ENCODE measurements around the gene FBXO21. TPM values are rescaled to one million over a fixed set of nuclear protein-coding genes. Genes with fewer than 3 reads are reported as not detected.
"Not testable (repeated sequence)": the region's sequence is repeated elsewhere in the genome, so short reads cannot be mapped to it uniquely, and the experiment has no call there.

FBXO21 gene
- total RNA-seq, 1 donor from 2014 or later = 82.8 TPM

DNA sequence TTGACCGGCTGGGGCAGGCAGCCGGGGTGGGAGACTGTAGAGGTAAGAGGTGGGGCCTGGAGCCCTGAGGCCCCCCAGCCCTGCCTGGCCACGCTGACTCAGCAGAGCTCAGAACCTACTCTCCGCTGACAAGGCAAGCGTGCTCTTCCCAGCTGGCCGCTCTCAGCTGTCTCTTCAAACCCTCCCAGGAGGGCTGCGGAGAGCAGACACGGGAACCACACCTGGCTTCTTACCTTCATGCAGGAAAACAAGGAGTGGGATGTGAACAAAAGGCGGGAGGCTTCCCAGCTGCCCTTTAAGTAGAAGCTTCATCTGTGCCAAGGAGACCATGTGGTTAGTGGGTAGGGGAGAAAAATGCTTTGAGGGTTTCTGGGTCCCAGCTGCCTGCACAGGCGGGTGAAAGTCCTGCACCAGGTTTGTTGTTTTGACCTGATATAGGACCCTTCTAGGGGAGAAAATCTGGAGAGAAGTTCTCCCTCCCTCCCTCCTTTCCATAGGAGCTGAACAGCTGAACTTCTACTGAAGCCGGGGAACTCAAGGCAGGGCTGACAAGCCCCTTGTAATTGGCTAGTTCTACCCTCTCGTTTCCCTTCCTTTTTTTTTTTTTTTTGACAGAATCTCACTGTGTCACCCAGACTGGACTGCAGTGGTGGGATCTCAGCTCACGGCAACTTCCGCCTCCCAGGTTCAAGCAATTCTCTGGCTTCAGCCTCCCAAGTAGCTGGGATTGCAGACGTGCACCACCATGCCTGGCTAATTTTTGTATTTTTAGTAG is 78.3 kb downstream of the FBXO21 start:
- no peak for DNase-seq (ENCODE audit: extremely low read depth, low read depth, low spot score)

DNA sequence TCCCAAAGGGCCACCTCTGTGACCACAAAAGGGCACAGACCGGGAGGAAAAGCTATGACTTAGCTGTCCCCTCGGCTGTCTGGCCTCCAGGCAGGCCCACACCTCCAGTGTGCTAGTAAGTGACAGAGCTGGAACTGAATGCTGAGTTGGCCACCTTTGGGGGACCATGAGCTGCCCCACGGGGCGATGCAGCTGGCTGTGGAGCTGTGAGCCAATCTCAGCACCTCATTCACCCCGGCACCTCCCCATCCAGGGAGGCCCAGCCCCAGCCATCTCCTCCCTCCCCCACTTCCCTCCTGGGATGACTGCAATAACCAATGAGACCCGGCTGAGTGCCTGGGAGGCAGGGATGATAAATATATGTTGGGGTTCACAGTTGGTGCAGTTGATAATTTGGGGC is 78.9 kb downstream of the FBXO21 start:
- no peak for DNase-seq (ENCODE audit: extremely low read depth, low read depth, low spot score)

- DNase-seq (ENCODE audit: extremely low read depth, low read depth, low spot score) = no peak
These were observed 80.2 kb downstream of the FBXO21 start for GRCh38 chr12:117109943-117110635.

- DNase-seq (ENCODE audit: extremely low read depth, low read depth, low spot score) = no peak
These were observed 84.4 kb downstream of the FBXO21 start for GRCh38 chr12:117105902-117106301.

- DNase-seq (ENCODE audit: extremely low read depth, low read depth, low spot score) = not testable (repeated sequence)
These were observed 86.3 kb downstream of the FBXO21 start for GRCh38 chr12:117104003-117104402.

- DNase-seq (ENCODE audit: extremely low read depth, low read depth, low spot score) = no peak
These were observed 87.5 kb downstream of the FBXO21 start for GRCh38 chr12:117102800-117103181.

DNA sequence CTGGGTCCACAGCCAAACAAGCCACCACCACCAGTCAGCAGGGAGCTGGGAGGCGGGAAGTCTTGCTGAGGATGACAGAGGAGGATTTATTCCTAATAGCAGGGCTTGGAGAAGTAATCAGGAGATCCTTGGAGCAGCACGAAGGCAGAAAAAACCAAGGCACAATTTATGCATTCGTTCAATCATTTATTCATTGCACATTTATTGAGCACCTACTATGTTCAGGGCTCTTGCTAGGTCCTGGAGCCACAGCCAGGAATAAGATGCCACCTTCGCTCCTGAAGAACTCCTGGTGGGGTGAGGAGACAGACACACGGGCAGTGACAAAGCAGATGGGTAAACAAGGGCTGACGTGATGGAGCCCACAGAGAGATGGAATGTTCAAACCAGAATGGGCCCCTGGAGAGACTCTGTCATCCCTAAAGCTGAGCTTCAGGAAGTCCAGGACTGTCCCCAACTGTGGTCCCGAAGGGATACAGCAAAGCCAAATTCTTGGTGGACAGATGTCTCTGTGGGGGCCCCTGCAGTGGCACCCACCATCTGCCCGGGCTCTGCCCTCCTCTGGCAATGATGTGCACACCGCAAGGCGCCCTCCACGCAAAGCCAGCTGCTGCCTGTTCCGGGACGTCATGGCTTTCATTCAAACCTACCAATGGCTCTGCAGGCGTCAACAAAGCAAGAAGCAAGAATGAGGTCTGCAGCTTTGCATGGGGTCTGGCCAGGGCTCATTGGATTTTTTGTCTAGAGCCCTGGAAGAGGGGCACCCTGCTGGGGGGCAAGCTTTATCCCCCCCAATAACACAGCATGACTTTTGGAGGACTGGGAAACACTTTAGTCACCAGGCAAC is 88.1 kb downstream of the FBXO21 start:
- no peak for DNase-seq (ENCODE audit: extremely low read depth, low read depth, low spot score)

GRCh38 chr12:117100851-117101673 is 89.2 kb downstream of the FBXO21 start:
- DNase-seq (ENCODE audit: extremely low read depth, low read depth, low spot score) = no peak

- no peak for DNase-seq (ENCODE audit: extremely low read depth, low read depth, low spot score)
These were observed 90.0 kb downstream of the FBXO21 start for GRCh38 chr12:117100251-117100650.

DNA sequence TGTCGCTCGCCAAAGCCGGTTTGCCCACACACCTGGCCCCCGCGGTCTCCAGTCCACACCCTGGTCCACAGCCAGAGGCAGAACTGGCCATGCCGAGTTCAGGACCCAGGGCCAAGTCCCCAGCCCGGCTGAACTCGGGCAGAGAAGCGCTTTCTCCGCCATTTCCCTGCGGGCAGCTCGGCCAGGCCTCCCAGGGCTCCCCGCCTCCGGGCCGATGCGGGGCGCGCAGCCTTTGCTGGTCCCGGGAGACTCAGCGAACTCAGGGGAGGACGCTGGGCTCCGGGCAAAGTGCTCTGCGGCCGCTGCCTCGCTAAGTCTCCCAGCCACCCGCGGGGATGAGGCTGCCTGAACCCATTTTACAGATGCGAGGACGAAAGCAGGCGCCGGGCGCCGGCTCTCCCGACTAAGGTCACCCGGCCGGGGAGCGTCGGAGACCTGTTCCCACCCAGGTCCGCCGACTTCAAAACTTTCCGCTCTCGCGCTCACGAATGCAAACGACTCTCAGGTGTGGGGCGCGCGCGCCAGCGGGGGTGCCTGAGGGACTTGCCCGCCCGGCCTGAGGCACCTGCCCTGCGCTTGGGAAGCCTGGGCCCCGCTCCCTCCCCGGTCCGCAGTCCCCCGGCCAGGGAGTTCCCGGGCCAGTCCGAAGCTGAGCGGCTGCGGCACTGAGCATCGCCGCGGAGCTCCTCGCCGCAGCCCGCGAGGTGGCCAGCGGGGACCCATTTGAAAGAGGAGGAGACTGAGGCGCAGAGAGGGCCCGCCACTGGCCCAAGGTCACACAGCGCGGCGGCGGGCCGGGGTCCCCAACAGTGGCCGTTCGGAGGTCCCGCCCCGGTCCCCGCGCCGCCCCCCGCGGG is 91.7 kb downstream of the FBXO21 start:
- DNase-seq (ENCODE audit: extremely low read depth, low read depth, low spot score) = no peak

- no peak for DNase-seq (ENCODE audit: extremely low read depth, low read depth, low spot score)
These were observed 92.3 kb downstream of the FBXO21 start for GRCh38 chr12:117098024-117098360.

DNA sequence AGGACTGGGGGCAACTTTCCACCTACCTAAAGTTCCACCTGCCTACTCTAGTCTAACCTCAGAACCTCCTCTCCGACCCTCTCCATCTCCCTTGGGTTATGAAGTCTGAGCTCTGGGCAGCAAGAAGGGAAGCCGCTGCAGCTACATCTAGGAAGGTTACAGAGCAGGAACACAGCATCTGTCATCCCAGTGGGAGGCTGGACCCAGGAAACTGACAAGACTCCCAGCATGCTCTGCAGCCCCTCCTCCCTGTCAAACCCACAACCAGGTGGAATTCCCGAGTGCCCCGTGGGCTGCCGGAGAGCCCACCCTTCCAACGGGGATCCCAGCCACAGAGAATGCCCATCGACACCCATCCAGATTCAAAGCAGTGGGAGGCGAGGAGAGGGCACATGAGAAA is 93.1 kb downstream of the FBXO21 start:
- DNase-seq (ENCODE audit: extremely low read depth, low read depth, low spot score) = no peak

DNA sequence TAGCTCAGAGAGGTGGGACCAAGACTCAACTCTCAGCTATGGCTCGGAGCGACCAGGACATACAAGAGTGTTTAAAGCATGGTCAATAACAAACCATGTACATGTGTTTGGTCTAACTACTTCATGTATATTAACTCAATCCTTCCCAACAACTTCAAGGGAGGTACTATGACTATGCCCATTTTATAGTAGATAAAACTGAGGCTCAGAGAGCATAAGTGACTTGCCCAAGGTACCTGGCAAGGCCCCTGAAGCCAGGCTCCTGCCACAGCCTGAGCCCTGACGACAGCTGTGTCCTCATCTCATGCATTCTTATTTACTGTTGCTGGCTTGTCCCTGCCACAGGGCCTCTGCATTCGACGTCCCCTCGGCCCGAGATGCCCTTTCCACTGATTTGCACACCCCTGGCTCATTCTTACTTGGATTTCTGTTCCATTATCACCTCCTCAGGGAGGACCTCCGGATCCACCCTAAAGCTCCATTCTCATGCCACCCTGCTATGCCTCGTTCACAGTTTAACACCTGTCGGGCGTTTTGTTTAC is 93.7 kb downstream of the FBXO21 start:
- DNase-seq (ENCODE audit: extremely low read depth, low read depth, low spot score) = no peak

DNA sequence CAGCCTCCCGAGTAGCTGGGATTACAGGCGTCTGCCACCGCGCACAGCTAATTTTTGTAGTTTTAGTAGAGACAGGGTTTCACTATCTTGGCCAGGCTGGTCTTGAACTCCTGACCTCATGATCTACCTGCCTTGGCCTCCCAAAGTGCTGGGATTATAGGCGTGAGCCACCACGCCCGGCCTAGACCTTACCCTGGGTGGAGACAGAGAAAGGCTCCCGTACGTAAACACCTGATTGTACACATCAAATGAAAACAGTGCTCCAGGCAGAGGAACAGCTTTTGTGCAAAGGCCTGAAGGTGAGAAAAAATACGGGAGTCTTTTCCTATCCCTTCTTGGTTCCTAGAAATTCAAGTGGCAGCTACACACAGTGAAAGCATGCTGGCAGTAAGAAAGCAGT is 95.1 kb downstream of the FBXO21 start:
- not testable (repeated sequence) for DNase-seq (ENCODE audit: extremely low read depth, low read depth, low spot score)

GRCh38 chr12:117093918-117094630 is 96.2 kb downstream of the FBXO21 start:
- no peak for DNase-seq (ENCODE audit: extremely low read depth, low read depth, low spot score)

- no peak for DNase-seq (ENCODE audit: extremely low read depth, low read depth, low spot score)
These were observed 96.8 kb downstream of the FBXO21 start for GRCh38 chr12:117093431-117093830.

DNA sequence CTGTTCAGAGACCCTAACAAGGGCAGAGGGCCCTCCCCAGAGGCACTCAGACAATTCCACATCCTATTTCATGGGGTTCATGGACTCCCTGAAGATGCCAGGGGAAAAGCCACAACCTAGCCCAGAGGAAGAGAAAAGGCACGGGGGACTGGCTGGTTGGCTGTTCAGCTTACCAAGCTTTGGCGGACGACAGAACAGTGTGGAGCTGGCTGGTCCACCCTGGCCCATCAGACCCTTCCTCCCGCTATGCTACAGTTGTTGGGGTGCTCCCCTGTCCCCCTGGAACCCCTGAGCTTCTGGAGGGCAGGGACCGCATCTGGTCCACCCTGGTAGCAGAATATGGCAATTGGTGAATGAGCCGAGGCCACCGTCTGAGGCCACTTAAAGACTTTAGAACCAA is 97.4 kb downstream of the FBXO21 start:
- DNase-seq (ENCODE audit: extremely low read depth, low read depth, low spot score) = no peak

GRCh38 chr12:117092511-117092780 is 97.8 kb downstream of the FBXO21 start:
- no peak for DNase-seq (ENCODE audit: extremely low read depth, low read depth, low spot score)

Data from glomerular endothelial cell (primary cell).